Gastroesophageal sphincter (tissue), 4 donors: ENCODE data around the gene ARGLU1. TPM values are rescaled to one million over a fixed set of nuclear protein-coding genes. Genes with fewer than 3 reads are reported as not detected.

ENCODE experiments used
- ATAC-seq: fragments of 150-250 bp; one replicate; pipeline ENCODE4 v1.9.1; 2016; ENCODE audit warnings: mild to moderate bottlenecking, moderate library complexity
- H3K27ac ChIP-seq, 4 donors: fragments of 200-600 bp; sonication (generic) in 3 of 4; 1 replicate in 3 of 4; 2 replicates in 1 of 4; pipeline ENCODE4 v1.5.1; 2016 to 2019
- H3K27me3 ChIP-seq: fragments of 200-600 bp; sonication (generic); one replicate; pipeline ENCODE4 v1.5.1; 2019
- H3K36me3 ChIP-seq, 2 donors: fragments of 200-600 bp; sonication (generic); one replicate each; pipeline ENCODE4 v1.5.1; 2019; ENCODE audit warnings: control low read depth in 1 of 2
- H3K4me1 ChIP-seq, 3 donors: fragments of 200-600 bp; sonication (generic); 1 replicate in 2 of 3; 2 replicates in 1 of 3; pipeline ENCODE4 v1.5.1; 2016 to 2019; ENCODE audit warnings: control low read depth in 2 of 3
- H3K4me3 ChIP-seq, 2 donors: fragments of 200-600 bp; sonication (generic); one replicate each; pipeline ENCODE4 v1.5.1; 2019; ENCODE audit warnings: mild to moderate bottlenecking in 1 of 2, moderate library complexity in 1 of 2
- H3K9me3 ChIP-seq, 3 donors: fragments of 200-600 bp; sonication (generic); one replicate each; pipeline ENCODE4 v1.5.1; 2017 to 2019; ENCODE audit warnings: control low read depth in 2 of 3
- EP300 ChIP-seq: sonication (generic); formaldehyde crosslinking; IDR thresholded peaks from one replicate; pipeline ENCODE4 v1.6.1; 2017; ENCODE audit warnings: antibody characterized with exemption, mild to moderate bottlenecking
- POLR2A ChIP-seq, 2 donors: fragments of 450-650 bp; IDR thresholded peaks; one replicate each; pipeline ENCODE4 v1.6.1; 2017; ENCODE audit warnings: antibody characterized with exemption in 2 of 2, mild to moderate bottlenecking in 2 of 2, moderate library complexity in 1 of 2
- POLR2AphosphoS5 ChIP-seq: sonication (generic); formaldehyde crosslinking; IDR thresholded peaks from one replicate; pipeline ENCODE4 v1.6.1; 2017; ENCODE audit warnings: antibody characterized with exemption
- WGBS, 2 donors: methylation state at CpG; one replicate each; pipeline ENCODE4 v1.1.5; 2018; ENCODE audit warnings: low coverage in 1 of 2; 5-methylcytosine and 5-hydroxymethylcytosine counted together
- total RNA-seq, 4 donors: library from RNA; depleted of rRNA; stranded (reverse); fragments of >200 nt; gene quantifications; one replicate each; pipeline ENCODE4 v1.1.0, GENCODE V29; 2016
- TF ChIP-seq, protein P1 (sequence below), 4 experiments: fragments of 200-600 bp in 2 of 4; fragments of 450-650 bp in 2 of 4; sonication (generic) in 1 of 4; IDR thresholded peaks; one replicate each; pipeline ENCODE4 v1.5.1; 2017 to 2019; ENCODE audit warnings: antibody characterized with exemption in 4 of 4, mild to moderate bottlenecking in 2 of 4, moderate library complexity in 2 of 4

Gene ARGLU1
- total RNA-seq, 4 donors from 2014 or later: 25.5 to 140 (median 73.5) TPM

DNA sequence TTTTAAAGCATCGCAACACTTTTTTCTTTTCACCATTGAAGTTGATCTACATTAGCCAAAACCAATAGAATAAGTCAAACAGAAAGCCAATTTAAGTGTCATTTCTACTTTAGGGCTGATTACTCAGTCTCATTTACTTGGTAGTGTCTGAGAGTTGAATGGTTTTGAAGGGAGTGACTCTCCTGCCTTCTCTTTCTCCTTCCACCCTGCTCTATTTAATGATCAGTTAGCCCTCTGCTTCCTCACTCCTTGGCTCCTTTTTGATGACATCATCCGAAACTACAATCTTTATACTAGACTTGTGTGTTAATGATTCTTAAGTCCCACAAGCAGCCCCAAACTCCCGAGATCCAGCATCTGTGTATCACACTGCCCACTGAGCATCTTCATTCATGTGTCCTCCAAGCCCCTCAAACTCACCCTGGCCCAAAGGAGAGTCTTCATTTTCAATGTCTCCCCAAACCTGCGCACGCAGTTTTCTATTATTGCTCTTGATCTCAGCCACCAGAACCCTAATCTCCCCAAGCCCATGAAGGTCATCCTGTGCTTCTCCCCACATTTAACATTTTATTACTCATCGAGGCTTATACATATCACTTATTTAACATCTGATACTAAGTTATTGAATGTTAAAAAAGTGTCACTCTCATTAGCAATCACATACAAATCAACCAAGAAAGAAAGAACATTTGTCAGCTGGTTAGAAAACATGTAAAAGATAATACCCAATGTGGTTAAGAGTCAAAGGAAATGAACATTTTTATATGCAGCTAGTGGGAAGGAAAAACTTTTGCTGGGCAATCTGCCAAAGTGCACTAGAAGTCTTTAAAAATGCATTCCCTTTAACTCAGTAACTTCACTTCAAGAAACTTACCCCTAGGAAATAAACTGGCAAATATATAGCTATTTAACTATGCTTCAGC, 32.2 kb upstream of the ARGLU1 start:
- Histone ChIP-seq H3K27ac (no peak overlapping the region), H3K27me3 (no peaks in the 10 kb centered on the region), H3K36me3 (no peaks in the 10 kb centered on the region), H3K4me1 (peaks cover 0 to 25% (median 0%) of the 10 kb centered on the region in 3 donors), H3K4me3 (no peak overlapping the region), H3K9me3 (no peaks in the 10 kb centered on the region)
- TF ChIP-seq, protein P1, sequence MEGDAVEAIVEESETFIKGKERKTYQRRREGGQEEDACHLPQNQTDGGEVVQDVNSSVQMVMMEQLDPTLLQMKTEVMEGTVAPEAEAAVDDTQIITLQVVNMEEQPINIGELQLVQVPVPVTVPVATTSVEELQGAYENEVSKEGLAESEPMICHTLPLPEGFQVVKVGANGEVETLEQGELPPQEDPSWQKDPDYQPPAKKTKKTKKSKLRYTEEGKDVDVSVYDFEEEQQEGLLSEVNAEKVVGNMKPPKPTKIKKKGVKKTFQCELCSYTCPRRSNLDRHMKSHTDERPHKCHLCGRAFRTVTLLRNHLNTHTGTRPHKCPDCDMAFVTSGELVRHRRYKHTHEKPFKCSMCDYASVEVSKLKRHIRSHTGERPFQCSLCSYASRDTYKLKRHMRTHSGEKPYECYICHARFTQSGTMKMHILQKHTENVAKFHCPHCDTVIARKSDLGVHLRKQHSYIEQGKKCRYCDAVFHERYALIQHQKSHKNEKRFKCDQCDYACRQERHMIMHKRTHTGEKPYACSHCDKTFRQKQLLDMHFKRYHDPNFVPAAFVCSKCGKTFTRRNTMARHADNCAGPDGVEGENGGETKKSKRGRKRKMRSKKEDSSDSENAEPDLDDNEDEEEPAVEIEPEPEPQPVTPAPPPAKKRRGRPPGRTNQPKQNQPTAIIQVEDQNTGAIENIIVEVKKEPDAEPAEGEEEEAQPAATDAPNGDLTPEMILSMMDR (IDR thresholded peaks at IDR 0.05): no peak
- TF ChIP-seq POLR2AphosphoS5 (no peak), EP300 (no peak), POLR2A (IDR thresholded peaks at IDR 0.05) (no peak)
- 71 to 73% methylated on average over 4 to 6 of the region's 6 CpGs for WGBS, 2 donors
- ATAC-seq: no peak

GRCh38 chr13:106597749-106598395, 29.9 kb upstream of the ARGLU1 start:
- 100% methylated on average over 3 of the region's 7 CpGs; no CpG with 5 or more reads in 1 of the 2 donors for WGBS, 2 donors
- TF ChIP-seq EP300 (no peak), POLR2AphosphoS5 (no peak)
- TF ChIP-seq, protein P1 (IDR thresholded peaks at IDR 0.05): no peak
- no peaks in the 10 kb centered on the region for H3K9me3 ChIP-seq
- H3K4me1 ChIP-seq: peaks cover 0 to 25% (median 0%) of the 10 kb centered on the region in 3 donors
- H3K36me3 ChIP-seq: no peaks in the 10 kb centered on the region
- H3K27me3 ChIP-seq: no peaks in the 10 kb centered on the region
- no peak overlapping the region for H3K27ac ChIP-seq
- ATAC-seq: no peak
- H3K4me3 ChIP-seq: no peak overlapping the region

DNA sequence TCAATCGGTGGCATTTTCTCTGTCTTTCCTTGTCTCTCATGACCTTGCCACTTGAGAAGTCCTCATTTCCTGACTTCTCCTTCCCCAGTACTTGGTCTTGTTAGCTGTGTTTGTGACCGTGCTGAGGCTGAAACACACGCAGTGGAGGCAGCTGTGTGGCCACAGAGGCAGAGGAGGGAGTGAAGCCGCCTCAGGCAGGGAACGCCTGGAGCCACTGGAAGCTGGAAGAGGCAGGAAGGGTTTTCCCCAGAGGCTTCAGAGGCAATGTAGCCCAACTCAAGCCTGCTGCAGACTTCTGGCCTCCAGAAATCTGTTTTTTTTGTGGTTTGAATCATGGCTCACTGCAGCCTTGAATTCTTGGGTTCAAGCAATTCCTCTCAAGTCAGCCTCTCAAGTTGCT, 29.2 kb upstream of the ARGLU1 start:
- TF ChIP-seq POLR2AphosphoS5 (no peak), EP300 (no peak), POLR2A (IDR thresholded peaks at IDR 0.05) (no peak)
- TF ChIP-seq, protein P1 (IDR thresholded peaks at IDR 0.05): no peak
- no peaks in the 10 kb centered on the region for H3K9me3 ChIP-seq
- no peak overlapping the region for H3K27ac ChIP-seq
- peaks cover 0 to 25% (median 0%) of the 10 kb centered on the region in 3 donors for H3K4me1 ChIP-seq
- H3K4me3 ChIP-seq: no peak overlapping the region
- ATAC-seq: peak; percentile 56
- no peaks in the 10 kb centered on the region for H3K27me3 ChIP-seq
- WGBS, 2 donors: 63% methylated on average over 1 of the region's 5 CpGs; no CpG with 5 or more reads in 1 of the 2 donors
- H3K36me3 ChIP-seq: no peaks in the 10 kb centered on the region

DNA sequence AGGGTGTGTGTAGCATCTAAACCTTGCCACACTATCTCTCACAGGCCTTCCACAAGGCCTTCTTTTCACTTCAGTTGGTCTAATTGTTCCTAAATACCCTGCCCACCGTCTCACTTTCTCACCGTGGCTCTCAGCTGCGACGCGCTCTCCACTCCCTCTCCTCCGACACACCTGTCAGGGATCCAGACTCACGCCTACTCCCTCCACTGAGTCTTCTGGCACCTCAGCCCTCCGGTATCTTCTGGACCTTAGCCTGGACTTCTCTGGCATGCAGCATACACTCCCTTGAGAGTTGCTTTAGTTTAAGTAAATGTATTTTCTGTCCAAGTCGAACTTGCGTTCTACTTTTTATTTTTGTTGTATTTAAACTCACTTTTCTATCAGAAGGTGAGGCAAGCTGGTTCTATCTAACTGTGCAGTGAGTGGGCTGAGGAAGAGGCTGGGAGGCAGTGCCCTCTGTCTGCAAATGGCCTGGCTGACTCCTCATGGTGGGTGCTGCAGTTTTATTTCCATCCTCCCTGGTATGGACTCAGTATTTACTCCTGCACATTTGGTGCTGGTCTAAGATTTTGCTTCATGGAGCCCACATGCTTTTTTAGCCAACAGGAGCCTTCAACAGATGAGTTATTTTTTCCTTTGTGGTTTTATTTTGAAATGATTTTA, 28.5 kb upstream of the ARGLU1 start:
- 16 to 26% methylated on average over 4 to 10 of the region's 10 CpGs for WGBS, 2 donors
- Histone ChIP-seq H3K36me3 (no peaks in the 10 kb centered on the region), H3K9me3 (no peaks in the 10 kb centered on the region), H3K4me1 (peaks cover 0 to 25% (median 0%) of the 10 kb centered on the region in 3 donors), H3K27me3 (no peaks in the 10 kb centered on the region), H3K27ac (no peak overlapping the region), H3K4me3 (no peak overlapping the region)
- no peak for ATAC-seq
- TF ChIP-seq EP300 (no peak), POLR2A (IDR thresholded peaks at IDR 0.05) (no peak), POLR2AphosphoS5 (no peak)
- TF ChIP-seq, protein P1 (IDR thresholded peaks at IDR 0.05): no peak
